ENCODE results near the gene RTL3. TPM values are rescaled to one million over a fixed set of nuclear protein-coding genes. Genes with fewer than 3 reads are reported as not detected.
"Not testable (repeated sequence)": the region's sequence is repeated elsewhere in the genome, so short reads cannot be mapped to it uniquely, and the experiment has no call there.

RTL3 gene
- total RNA-seq, 2 experiments from 2014 or later: 0.12 to 0.14 TPM

DNA sequence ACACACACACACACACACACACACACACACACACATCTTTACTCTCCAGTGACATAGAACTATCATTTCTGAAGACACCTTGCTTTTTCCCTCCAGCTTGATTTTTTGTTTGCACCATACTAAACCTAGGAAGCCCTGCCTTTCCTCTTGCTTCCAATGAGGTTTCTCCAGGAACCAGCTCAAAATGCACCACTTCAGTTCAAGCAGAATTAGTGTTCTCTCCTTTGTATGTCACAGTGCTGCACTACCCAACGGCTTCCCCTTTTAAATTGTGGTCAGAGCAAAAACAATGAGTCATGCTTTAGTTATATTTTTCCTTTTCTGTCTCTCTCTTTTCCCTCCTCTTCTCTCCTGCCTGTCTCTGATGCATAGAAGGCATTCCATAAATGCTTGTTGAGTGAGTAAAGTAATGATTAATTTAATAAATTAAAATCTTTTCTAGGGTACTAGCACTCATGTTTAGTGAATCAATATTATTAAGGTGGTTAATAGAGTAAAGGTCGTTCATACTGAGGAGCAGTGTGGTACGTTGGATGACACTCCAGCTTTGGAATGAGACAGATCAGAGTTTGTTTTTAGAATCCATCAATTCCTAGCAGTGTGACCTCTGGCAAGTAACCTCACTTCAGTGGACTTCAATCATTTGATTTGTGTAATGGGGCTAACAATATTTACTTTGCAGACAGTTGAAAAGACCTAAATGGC lies 5.9 kb downstream of the RTL3 start:
- Mint-ChIP-seq H3K27me3 (no peaks in the 10 kb centered on the region), H3K9me3 (ENCODE audit: low read depth) (peaks cover under 1% of the 10 kb centered on the region), H3K27ac (peak overlapping the region; percentile 89), H3K4me1 (peaks cover 40% of the 10 kb centered on the region), H3K36me3 (peaks cover 9% of the 10 kb centered on the region), H3K4me3 (peak overlapping the region; percentile 62)
- CTCF ChIA-PET: interaction anchor here (1.3 kb wide), 1 partner anchor 13 kb away, joined by 3 read pairs; no protein-coding TSS in a partner anchor
- peak; percentile 50 for DNase-seq
- peak; percentile 77 for ATAC-seq

DNA sequence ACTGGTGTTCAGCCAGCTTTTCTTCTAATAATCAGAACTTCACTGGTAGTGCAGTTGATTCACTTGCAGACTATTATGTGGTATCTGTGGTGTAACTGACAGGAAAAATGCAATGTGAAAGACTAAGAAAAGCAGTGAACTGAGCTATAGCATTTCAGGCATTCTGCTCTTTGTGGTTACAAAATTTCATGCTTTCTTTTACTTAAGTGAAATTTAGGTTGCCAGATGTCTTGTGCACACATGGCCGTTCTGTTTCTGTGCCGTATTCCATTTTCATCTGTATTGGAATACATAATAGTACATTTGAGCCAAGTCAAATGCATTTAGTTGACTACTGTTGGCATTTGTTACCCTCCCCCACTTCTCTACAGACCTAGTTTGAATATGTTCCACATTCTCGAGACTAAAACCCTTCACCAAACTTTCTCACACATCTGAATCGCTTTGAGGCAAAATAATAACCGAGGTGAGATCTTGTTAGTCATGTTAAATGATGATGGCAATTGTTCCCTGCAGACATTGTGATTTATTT lies 8.2 kb downstream of the RTL3 start:
- DNase-seq: peak; percentile 40
- H3K4me1 Mint-ChIP-seq: peaks cover 55% of the 10 kb centered on the region
- no peaks in the 10 kb centered on the region for H3K27me3 Mint-ChIP-seq
- H3K9me3 Mint-ChIP-seq (ENCODE audit: low read depth): peaks cover 10% of the 10 kb centered on the region
- ATAC-seq: peak; percentile 70
- H3K36me3 Mint-ChIP-seq: peaks cover 30% of the 10 kb centered on the region
- CTCF ChIA-PET: no interaction called here
- peak overlapping the region; percentile 94 for H3K27ac Mint-ChIP-seq
- peak overlapping the region; percentile 68 for H3K4me3 Mint-ChIP-seq

DNA sequence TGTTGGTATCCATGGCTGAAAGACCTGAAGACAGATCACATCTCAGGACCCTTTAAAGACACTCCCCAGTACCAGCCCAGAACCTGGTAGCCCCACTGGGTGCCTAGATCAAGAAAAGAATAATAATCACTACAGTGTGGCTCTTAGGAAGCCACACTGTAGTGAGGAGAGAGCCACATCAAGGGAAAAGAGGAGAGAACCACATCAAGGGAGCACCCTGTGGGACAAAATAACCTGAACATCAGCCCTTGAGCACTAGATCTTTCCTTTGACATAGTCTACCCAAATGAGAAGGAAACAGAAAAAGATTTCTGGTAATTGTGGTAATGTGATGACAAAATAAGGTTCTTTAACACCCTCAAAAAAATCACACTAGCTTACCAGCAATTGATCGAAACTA lies 15.3 kb downstream of the RTL3 start:
- no peak for DNase-seq
- Mint-ChIP-seq H3K27ac (no peak overlapping the region), H3K9me3 (ENCODE audit: low read depth) (peaks cover 22% of the 10 kb centered on the region), H3K4me1 (peaks cover 31% of the 10 kb centered on the region), H3K4me3 (no peak overlapping the region), H3K27me3 (no peaks in the 10 kb centered on the region), H3K36me3 (peaks cover 50% of the 10 kb centered on the region)
- ATAC-seq: no peak
- CTCF ChIA-PET: no interaction called here

DNA sequence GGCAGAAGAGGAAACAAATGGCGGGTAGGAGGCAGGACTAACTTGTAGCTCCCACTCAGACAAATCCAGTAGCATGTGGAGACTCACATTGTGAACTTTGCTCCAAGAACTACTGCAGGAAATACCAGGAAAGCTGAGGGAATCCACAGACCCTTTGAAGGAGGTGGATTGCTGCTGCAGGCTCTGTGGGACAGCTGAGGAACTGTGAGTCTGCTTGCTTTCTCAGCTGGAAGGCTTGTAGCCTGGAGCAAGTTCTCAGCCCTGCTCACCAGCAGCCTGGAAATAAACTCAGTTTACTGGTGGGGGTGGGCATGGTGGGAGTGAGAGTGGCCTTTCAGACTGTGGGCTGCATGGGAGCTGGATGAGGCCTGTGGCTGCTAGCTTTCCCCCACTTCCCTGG lies 16.0 kb downstream of the RTL3 start:
- H3K4me3 Mint-ChIP-seq: no peak overlapping the region
- no peak overlapping the region for H3K27ac Mint-ChIP-seq
- no peak for DNase-seq
- CTCF ChIA-PET: no interaction called here
- no peaks in the 10 kb centered on the region for H3K27me3 Mint-ChIP-seq
- H3K9me3 Mint-ChIP-seq (ENCODE audit: low read depth): peaks cover 20% of the 10 kb centered on the region
- peaks cover 31% of the 10 kb centered on the region for H3K4me1 Mint-ChIP-seq
- H3K36me3 Mint-ChIP-seq: peaks cover 45% of the 10 kb centered on the region
- ATAC-seq: no peak

DNA sequence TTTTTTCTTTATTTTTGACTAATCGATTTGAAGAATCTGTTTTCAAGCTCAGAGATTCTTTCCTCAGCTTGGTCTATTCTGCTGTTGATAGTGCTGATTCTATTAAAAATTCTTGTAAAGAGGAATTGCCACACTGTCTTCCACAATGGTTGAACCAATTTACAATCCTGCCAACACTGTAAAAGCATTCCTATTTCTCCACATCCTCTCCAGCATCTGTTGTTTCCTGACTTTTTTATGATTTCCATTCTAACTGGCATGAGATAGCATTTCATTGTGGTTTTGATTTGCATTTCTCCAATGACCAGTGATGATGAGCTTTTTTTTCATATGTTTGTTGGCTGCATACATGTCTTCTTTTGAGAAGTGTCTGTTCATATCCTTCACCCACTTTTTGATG lies 23.0 kb downstream of the RTL3 start:
- CTCF ChIA-PET; H3K4me3 Mint-ChIP-seq; ATAC-seq; DNase-seq; H3K27me3 Mint-ChIP-seq; H3K9me3 Mint-ChIP-seq (ENCODE audit: low read depth); H3K4me1 Mint-ChIP-seq; H3K27ac Mint-ChIP-seq: not testable (repeated sequence)
- H3K36me3 Mint-ChIP-seq: peaks cover 17% of the 10 kb centered on the region

DNA sequence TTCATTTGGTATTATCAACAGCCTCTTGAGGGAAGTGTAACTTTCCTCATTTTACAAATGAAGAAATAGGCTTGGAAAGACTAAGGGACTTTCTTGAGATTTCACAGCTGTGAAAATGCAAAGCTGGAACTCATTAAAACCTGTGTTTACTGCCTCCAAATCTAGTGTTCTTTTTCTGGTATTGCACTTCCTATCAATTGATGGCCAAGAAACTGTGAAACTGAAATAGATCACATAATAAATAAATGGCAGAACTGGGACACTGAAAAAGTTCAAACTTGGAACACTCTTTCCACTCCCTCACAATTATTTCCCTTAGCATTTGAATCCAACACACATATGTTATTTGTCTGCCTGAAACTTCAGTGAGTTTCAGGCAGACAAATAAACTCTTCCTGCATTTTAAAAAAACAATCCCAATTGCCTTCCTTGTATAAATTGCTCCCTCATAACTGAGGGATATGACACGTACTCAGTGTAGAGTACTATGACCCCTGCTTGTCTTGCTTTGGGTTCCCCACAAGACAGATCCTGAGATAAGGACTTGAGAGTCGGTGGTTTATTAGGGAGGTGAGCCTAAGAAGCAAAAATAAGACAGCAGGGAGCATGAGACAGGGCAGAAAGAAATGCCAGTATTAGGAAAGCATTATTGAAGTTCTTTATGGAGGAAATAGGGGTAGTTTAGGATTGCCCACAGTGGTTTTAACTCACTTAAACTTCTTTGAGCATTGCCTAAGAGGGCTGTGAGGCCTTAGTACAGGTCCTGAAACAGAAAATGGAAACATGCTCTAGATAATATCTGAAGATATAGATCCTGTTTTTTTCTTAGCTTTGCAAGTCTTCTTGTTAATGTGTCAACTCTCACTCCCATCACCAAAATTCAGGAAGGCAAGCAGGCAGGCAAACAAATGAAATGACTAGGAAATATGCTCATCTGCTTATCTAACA lies 33.9 kb downstream of the RTL3 start:
- CTCF ChIA-PET: no interaction called here
- no peak overlapping the region for H3K4me3 Mint-ChIP-seq
- H3K27ac Mint-ChIP-seq: peak overlapping the region; percentile 52
- H3K4me1 Mint-ChIP-seq: peaks cover 16% of the 10 kb centered on the region
- H3K9me3 Mint-ChIP-seq (ENCODE audit: low read depth): peaks cover under 1% of the 10 kb centered on the region
- H3K27me3 Mint-ChIP-seq: no peaks in the 10 kb centered on the region
- H3K36me3 Mint-ChIP-seq: peaks cover 6% of the 10 kb centered on the region
- DNase-seq (no peak), ATAC-seq (no peak)

DNA sequence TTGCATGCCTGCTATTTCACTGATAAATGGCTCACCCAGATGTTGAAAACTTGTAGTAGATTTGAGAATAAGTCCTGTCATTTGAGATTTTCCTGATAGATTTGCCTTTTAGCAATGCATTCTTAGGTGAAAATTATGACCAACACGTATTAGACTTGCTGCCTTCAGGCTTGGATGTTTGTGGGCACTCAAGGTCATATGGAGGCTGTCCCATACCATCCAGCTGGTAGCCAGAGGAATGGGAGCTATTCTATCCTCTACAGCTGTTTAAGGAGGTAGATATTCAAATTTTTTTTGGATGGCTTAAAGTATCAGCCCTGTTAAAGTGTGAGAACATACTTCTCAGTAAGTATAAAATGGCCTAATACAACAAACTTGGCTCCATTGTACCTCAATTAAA lies 34.7 kb downstream of the RTL3 start:
- CTCF ChIA-PET: no interaction called here
- ATAC-seq: no peak

DNA sequence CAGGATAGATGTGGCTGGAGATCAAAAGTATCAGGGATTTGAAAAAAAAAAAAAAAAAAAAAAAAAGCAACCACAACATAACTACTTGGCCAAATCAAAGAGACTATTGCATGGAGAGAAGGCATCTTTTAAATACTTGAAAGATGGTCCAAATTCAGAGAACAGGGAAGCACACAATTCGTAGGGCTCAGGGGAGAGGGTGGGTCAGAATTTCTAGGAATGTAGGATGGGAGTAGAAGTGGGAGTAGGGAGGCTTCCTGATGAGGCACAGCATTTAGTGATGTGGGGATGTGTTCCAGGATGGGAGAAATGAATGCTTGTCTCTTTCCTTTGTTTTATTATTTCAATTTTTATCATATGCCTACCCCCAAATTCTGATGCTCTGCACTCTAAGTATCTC lies 36.3 kb downstream of the RTL3 start:
- DNase-seq (no peak), ATAC-seq (no peak)
- peaks cover 5% of the 10 kb centered on the region for H3K36me3 Mint-ChIP-seq
- H3K4me1 Mint-ChIP-seq: peaks cover 16% of the 10 kb centered on the region
- no peaks in the 10 kb centered on the region for H3K9me3 Mint-ChIP-seq (ENCODE audit: low read depth)
- no peaks in the 10 kb centered on the region for H3K27me3 Mint-ChIP-seq
- CTCF ChIA-PET: no interaction called here
- H3K27ac Mint-ChIP-seq: no peak overlapping the region
- H3K4me3 Mint-ChIP-seq: no peak overlapping the region

More for the DNA sequence above, 34.7 kb downstream of the RTL3 start:
- H3K9me3 Mint-ChIP-seq (ENCODE audit: low read depth): no peaks in the 10 kb centered on the region
- peaks cover 16% of the 10 kb centered on the region for H3K4me1 Mint-ChIP-seq
- DNase-seq: no peak
- no peak overlapping the region for H3K27ac Mint-ChIP-seq
- H3K4me3 Mint-ChIP-seq: no peak overlapping the region
- no peaks in the 10 kb centered on the region for H3K27me3 Mint-ChIP-seq
- peaks cover 5% of the 10 kb centered on the region for H3K36me3 Mint-ChIP-seq

DNA sequence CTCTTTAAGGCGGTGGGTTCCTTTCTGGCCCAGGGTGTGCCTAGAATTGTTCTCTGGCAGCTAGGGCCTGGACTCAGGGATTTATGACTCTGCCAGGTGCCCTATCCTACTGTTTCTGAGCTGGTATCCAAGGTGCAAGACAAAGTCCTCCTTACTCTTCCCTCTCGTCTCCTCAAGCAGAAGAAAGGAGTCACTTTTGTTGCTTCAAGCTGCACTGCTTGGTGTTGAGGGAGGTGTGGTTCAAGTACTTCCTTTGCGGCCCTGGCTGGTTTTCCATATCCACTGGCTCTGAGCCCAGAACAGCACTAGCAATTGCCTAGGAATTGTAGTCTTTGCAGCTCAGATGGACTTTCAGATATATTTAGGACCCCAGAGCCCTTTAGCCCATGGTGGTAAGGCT lies 39.3 kb downstream of the RTL3 start:
- CTCF ChIA-PET: no interaction called here
- Mint-ChIP-seq H3K27me3 (no peaks in the 10 kb centered on the region), H3K4me1 (no peaks in the 10 kb centered on the region), H3K9me3 (ENCODE audit: low read depth) (no peaks in the 10 kb centered on the region), H3K27ac (no peak overlapping the region), H3K36me3 (peaks cover 3% of the 10 kb centered on the region), H3K4me3 (no peak overlapping the region)
- no peak for ATAC-seq
- DNase-seq: no peak

DNA sequence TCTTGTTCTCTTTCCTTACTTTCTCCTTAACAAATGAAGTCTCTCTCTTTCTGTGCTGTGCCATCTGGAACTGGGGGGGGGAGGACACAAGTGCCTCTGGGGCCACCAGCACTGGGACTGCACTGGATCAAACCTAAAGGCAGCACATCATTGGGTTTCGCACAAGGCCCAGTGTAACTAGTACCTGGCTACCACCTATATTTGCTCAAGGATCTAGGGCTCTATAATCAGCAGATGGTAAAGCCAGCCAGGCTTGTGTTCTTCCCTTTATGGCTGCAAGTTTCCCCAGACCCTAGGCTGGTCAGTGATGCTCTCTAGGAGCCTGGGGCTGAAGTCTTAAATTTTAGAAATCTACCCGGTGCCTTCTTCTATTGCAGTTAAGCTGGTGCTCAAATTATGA lies 40.1 kb downstream of the RTL3 start:
- H3K9me3 Mint-ChIP-seq (ENCODE audit: low read depth): no peaks in the 10 kb centered on the region
- no peaks in the 10 kb centered on the region for H3K4me1 Mint-ChIP-seq
- H3K4me3 Mint-ChIP-seq: no peak overlapping the region
- ATAC-seq (no peak), DNase-seq (no peak)
- CTCF ChIA-PET: no interaction called here
- no peaks in the 10 kb centered on the region for H3K27me3 Mint-ChIP-seq
- H3K36me3 Mint-ChIP-seq: peaks cover 3% of the 10 kb centered on the region
- no peak overlapping the region for H3K27ac Mint-ChIP-seq

DNA sequence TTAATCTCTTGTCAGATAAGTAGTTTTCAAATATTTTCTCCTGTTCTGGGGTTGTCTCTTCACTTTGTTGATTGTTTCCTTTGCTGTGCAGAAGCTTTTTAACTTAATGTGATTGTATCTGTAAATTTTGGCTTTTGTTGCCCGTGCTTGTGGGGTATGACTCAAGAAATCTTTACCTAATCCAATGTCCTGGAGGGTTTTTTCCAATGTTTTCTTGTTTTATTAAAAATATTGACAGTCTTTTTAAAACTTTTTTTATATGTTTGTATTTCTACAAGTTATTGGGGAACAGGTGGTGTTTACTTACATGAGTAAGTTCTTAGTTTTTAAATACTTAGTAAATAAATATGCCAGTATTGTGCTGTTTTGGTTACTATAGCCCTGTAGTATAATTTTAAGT lies 44.9 kb downstream of the RTL3 start:
- no peak overlapping the region for H3K27ac Mint-ChIP-seq
- no peak for DNase-seq
- no peak overlapping the region for H3K4me3 Mint-ChIP-seq
- no peak for ATAC-seq
- H3K9me3 Mint-ChIP-seq (ENCODE audit: low read depth): no peaks in the 10 kb centered on the region
- no peaks in the 10 kb centered on the region for H3K4me1 Mint-ChIP-seq
- CTCF ChIA-PET: no interaction called here
- no peaks in the 10 kb centered on the region for H3K27me3 Mint-ChIP-seq
- H3K36me3 Mint-ChIP-seq: peaks cover 3% of the 10 kb centered on the region
